GM21786 (cell line): ENCODE measurements around the gene RNF166.

Experiments used
- ATAC-seq: cut with Tn5 transposase; IDR thresholded peaks from one replicate; pipeline ENCODE4 v1.9.1; 2021; ENCODE audit not compliant: unreplicated experiment

Gene RNF166

DNA sequence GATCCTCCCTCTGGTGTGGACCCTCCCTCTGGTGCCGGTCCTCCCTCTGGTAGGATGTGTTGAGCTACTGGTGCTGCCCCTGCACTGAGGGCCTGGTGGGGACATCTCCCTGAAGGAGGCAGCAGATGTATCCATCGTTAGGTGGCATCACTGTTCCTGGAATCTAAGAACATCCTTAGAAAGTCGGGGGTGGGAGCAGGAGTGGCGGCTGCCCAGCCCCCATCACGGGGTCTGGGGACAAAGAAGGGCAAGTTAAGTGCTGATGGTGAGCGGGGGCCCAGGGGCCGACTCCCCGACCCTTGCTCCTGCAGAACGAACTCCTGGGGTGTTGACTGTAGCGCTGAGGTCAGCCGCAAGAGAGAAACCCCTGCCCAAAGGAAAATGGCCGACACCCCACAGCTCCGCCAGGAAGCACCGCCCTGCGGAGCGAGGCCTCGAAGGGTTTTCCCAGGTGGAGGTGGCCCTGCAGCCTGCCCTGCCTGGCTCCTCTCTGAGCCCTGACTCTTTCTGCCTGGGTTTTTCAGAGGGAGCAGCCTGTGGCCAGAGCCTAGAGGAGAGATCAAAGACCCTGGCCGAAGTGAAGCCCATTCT, 5.6 kb upstream of the RNF166 start:
- ATAC-seq = no peak

DNA sequence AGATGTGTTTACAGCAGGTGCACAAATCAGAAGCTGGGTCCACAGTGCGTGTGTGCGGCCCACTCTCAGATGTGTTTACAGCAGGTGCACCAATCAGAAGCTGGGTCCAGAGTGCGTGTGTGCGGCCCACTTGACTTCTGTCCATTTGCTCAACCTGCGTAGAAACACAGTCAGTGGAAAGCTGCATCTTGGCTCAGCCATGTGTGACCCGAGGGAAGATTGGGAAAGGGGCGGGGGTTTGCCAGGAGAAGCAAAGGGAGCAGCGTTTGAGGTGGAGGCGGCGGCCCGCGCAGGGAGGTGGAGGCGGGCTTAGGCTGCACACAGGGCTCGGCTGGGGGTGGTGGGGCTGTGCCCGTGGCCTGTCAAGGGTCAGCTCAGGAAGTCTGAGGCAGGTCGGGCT, 4.3 kb upstream of the RNF166 start:
- ATAC-seq = no peak

DNA sequence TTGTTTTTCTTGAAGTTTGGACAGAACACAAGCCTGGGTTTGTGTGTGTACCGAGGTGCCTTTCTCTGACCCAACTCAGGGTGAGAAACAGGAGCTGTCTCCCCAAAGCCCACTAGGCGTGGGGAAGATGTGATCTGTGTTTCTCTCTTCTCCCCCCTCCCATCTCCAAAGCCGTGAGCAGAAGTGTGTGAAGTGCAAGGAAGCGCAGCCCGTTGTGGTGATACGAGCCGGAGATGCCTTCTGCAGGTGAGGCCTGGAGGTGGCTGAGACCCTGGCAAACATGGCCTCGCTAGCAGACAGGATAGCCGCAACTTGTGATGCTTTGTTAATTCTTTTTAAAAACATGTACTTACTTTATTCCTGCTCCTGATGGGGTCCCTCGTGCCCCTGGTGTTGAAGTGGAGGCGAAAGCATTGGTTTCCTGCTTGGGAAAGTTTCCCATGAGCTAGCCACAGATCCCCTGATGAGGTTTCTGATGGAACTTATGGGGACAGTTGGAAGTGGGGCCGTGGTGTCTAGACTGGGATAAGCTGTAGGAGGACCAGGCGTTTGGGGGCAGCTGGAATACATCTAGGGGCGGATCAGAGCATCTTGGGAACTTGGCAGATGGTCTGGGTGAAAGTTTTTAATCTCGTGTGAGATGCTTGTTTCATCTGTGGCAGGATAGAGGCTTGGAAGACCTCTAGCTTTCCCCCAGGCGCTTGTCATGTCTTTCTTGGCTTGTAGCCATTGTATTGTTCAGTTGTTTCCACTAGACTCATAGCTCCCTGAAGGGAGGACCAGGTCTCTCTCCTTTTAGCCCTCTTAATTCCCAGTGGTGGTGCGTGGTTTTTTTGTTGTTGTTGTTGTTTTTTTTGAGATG, 988 bp upstream of the RNF166 start:
- ATAC-seq = no peak

DNA sequence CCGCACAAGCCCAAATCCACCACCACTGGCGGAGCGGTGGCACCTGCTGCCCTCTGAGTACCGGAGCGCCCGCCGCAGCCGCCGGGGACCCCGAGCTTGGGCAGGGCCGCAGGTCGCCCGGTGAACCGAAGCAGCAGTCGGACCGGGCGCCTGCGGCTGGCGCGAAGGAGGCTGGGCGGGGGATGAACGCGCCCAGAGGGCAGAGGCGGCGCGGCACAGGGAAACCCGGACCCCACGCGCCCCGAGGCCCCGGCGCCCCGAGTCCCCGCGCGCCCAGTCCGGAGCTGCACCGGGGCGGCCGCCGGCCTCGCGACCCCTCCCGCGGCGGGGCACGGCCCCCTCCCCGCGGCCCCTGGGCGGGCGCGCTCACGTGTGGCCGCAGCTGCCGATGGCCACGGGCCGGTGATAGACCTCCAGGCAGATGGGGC, 393 bp downstream of the RNF166 start:
- peak; percentile 11 for ATAC-seq

DNA sequence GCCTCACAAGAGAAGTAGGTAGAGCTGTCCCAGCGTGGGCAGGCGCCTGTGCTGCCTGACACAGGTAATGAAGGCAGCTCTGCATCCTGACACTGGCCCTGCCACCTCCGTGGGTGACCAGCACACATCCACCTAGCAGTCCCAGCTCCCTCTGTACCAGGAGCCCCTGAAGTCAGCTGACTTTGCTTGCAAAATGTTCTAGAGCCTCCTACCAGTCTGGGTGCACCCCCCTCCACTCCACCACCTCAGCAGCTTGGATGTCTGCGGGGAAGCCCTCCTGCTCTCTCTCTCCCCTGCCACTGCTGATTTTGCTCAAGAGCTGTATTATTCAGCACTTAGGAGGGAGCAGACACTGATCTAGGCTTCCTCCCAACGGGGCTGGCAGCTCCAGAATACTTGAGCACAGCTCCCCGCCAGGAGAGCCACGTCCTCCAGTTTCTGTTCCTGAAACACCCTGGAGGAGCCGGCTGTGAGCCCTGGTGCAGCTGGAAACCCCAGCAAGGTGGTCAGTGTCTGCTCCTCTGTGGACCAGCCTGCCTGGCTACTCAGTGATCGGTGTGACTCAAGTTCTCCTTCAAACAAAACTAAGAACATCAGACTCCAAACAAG, 1.0 kb downstream of the RNF166 start:
- no peak for ATAC-seq

DNA sequence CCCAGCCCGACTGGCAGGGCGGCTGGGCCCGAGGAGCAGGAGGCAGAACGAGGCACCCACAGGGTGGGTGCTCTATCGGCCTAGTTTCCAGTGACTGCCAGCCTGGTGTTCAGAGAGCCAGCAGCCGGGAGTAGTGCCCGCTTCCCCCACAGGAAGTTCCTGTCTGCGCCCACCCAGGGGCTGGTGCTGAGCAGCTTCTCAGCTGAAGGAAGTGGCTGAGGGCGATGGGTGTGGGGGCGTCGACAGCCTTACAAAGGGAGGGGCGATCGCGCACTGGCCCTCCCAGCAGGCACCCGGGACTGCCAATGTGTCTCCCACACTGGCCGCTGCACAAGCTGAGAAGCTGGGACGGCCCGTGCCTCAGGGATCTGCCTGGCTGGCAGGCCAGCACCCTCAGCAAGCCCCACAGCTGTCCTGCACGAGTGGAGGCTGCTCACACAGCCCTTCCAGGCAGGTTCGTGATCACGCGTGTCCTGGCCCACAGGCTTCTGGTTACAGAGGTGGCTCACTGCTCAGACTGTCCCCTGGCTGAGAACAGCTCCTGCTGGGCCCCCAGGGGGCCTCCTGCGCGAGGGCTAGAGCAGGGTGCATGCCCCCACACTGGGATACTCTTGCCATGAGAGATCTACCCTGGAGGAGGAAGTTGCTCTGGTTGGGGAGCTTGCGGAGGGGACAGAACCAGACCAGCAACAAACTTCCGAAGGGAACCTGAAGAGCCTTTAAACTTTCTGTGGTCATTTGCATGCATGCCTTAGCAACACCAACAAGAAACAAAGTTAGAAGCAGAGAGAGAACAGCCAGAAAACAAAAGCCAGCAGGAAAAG, 2.5 kb downstream of the RNF166 start:
- no peak for ATAC-seq

DNA sequence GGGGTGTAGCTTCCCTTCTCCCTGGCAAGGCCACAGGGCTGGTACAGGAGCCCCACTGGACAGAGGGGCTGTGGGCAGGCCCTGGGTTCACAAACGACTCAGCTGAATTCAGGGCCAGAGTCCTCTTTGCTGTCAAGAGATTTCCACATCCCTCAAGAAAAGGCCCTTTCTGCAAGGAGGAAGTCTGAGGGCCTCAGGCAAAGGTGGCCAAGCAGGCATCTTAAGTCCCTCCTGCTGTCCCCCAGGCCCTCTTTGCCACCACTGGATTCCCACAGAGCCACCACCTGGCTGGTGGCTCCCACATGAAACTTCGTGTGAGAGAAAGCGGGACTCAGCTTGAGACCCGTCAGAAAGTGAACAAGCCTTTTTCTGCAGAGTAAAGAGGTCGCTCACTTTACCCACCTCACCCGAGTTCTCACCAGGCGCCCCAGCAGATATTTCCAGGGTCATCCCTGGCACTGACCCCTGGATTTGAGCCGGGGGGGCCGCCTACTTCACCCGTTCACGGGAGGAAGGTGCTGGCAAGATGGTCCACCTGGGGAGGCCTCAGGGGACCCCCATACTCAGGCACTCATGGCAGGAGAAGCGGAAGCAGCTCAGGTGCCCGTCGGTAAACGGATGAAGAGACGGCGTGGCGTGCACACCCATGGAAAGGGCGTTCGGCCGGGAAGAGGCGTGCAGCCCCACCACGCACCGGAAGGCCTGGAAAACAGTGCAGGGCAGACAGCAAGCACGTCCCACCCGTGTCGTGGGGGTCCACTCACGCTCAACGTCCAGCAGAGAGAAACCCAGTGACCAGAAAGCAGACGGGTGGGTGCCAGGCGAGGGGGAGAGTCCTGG, 3.6 kb downstream of the RNF166 start:
- no peak for ATAC-seq

DNA sequence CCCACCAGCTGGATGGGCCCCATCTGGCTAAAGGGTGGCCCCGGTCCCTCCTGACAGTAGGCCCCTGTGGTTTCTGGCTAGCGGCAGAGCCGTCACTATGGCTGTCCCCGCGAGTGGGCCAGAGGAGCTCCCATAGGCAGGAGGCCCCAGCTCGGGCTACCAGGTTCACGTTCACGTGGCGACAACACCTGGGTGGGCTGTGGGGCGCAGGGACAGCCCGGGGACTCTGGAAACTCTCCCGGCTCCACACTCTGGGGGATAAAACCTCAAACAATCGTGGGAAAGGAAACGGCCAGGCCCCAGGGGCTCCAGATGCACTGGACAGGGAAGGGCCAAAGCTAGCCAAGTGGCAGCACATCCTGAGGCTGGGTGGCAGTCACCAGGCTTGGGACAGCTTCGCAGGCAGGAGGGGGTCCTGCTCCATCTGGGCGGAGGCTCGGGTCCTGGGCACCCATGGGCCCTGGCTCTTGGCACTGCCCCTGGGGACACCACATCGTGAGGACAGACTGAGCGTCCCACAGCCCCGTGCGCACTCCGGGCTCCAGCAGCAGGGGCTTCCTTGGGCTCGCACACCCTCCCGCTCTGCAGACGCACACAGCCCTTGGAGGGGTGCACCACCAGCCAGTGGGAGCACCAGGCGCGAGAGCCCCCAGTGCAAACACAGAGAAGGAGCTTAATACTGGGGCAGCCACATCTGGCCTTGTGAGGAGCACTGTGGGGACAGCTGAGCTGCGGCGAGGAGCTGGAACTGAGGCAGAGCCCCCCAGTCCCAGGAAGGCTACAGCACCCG, 4.4 kb downstream of the RNF166 start:
- no peak for ATAC-seq

DNA sequence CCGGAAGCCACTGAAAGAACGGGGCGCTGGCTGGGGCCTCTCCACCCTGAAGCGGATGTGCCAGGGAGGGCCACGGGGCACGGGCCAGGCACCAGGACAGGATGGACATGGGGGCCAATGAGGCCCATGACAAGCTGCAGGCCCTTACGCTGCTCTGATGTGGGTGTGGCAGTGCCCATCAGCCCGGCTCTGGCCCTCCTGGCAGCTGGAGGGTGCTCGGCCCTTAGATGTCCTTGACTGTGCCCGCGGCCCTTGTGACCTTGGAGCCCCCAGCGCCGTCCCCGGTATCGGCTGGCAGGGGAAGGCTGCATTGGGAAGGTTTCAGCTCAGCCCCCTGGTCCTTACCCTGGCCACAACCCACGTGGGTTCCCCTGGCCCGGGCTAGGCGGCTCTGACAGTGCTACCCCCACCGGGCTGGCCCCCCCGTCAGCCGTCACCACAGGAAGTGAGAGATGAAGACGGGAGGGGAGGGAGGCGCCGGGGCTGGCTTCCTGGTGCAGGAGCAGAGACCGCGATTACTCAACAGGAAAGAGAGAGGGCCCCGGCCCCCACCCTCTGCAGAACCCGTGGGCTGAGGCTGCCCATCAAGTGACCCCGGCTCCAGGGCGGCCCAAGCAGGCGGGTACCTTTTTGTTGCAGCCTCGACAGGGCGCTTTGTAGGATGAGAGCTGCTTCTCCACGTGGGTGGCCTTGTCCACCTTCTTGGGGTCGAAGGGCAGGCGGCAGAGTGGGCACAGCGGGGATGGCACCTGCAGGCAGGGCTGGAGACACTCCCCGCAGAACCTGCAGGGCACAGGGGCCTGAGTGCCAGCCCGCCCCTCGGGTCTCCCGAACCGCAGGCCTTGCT, 5.3 kb downstream of the RNF166 start:
- ATAC-seq = peak; percentile 69

DNA sequence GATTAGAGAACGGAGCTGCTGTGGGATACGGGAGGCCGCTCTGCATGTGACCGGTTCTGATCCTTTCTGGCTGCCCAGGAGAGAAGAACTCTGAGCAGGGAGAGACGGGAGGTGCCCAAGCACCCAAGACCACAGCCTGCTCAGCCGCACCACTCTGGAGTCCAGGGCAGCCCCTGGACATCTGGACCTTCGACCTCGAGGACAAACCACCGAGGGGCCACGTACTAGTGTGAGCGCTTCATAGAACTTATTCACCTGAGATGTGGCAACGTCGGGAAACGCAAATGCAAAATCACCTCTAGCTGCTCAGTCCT, 5.9 kb downstream of the RNF166 start:
- ATAC-seq = no peak

DNA sequence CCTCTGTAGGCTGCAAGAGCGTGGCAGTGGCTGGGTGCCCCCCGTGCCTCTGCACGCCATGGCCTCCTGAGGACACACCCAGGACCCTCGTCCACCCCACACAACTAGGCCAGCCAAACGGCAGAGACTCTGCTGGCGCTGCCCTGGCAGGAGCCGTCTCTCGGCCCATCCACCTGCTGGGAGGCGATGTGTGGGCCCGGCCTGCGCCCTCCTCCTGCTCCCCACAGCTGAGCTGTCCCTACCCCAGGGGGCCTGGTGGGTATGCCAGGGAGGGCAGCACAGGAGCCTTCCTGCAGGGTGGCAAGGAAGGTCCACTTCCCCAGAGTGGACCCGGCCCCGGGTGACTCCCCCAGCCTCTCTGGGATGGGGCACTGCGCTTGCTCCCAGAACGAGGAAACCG, 7.0 kb downstream of the RNF166 start:
- ATAC-seq = no peak

DNA sequence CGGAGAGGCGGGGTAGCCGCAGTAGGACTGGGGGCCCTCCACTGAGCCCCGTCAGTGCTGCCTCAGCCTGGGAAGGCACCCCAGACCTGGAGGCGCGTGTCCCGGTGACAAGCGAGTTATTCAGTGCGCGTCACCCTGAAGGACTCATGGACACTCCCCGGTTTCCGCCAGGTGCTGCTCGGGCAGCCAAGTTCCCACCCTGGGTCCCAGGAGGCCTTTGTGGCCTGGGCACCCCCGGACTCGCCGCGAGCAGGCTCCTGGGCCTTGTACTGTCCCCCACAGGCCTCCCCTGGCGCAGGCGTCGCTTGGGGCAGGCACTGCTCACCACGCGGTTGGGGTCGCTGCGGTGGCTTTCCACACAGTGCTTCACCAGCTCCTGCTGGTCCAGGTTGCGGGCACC, 7.6 kb downstream of the RNF166 start:
- no peak for ATAC-seq

DNA sequence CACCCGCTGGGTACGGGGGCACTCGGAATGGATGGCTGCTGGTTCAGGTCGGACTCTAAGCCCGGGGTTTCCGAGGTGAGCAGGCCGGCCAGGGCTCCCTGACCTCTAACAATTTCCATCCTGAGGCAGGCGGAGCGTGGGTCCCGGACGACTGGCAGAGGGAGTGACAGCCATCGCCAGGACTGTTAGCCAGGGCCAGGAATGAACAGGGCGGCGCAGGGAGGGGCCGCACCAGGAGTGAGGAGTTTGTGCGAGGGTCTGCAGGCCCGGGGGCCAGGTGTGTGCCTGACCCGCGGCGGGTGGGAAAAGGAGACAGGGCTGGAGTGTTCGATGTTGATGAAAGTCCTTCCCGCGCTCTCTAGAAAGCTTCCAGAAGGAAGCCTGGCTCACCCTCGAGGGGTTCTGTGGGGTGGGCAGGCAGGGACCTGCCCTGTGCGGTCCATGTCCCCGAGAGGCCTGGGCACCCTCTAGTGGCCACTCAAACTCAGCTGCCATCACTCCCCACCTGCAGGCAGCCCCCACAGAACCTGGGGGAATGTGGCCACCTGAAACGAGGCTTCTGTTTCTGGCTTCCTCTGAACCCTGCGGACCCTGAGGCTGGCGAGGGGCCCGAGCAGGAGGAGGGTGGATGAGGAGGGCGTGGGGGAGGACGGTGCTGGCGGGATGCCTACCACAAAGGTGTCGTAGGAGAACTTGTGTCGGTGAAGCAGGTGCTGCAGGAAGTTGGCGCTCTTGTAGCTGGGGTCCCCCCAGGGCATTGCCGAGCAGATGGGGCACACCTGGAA, 8.2 kb downstream of the RNF166 start:
- ATAC-seq = no peak

DNA sequence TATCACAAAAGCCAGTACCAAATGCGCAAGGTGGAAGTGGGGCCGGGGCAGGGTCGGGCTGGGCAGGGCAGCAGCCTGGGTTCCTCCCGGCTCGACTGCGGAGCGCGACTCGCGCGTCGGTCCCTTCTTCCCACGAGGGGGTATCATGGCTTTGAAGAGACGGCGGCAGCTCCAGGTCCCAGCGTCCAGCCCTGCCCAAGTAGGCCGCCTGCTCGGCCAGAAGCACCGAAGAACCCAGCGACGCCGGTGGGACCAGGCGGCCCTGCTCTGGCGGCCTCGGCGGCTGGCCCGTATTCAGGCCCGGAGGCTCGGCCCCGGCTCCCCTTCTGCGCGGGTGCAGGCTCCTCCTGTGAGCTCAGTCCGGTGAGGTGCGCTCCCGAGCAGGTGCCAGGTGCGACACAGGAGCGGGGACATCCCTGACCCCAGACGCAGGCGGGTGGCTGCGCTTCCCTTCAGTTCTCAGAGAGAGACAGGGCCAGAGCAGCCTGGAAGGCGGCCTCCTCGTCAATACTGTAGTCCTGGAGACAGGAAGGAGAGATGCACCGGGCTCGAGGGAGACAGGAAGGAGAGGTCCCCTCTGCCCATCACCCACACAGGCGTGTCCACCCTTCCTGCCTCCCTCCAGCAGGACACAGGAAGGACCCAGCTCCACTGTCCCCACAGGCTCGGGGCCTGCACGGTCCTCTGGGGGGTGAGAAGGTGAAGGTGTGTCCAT, 8.9 kb downstream of the RNF166 start:
- no peak for ATAC-seq

DNA sequence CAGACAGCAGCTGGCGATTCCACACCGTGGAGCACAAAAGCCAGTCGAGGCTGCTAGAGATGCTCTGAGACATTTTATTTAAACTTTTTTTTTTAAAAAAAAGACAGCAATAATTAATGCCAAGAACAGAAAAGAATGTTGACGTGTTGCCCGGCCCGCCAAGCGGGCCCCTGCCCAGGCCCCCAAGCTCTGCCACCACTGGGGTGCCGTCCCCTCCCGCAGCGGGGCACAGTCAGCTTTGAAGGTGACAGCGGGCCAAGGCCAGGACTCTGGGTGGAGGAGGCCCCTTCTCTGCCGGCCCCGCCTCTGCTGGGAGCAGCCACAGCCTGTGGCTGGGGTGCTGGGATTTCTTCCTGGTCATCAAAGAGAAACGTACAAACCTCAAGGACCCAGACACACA, 9.8 kb downstream of the RNF166 start:
- no peak for ATAC-seq

DNA sequence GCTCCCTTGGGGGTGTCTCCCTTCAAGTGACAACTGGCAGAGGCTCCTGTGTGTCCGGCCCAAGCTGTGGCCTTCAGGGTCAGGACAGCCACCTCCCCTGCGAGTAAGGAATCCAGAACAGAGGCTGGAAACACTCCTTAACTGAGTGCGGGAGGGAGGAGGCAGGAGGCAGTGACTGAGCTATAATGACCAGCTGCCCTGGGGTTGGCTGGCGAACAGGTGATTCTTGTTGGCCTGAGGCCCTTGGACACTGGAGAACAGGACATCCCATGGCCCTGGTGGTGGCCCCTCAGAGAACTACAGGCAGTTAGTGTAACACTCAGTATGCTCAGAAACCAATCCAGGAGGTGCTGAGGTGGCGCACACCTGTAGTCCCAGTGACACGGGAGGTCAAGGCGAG, 10.5 kb downstream of the RNF166 start:
- ATAC-seq = no peak

DNA sequence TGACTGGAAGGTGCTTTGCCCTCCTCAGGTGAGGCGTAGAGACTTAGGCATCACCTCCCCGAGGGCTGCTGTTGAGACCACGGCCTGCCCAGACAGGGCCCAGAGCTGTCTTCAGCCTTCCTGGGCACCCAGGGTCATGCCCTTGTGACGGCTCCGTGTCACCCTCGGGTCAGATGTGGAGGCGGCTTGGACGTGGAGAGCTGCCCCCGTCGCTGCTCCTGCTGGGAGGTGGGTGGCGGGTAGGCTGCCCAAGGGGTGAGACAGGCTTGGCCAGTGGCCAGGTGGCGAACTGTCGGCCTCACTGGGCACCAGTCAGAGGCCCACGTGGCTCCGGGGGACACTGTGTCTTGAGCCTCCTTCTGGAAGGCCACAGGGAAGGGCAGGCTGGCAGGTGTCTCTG, 11.0 kb downstream of the RNF166 start:
- ATAC-seq = no peak
